Prostate gland (tissue), 2 donors: Measurements from ENCODE around the gene CENPX. TPM values are rescaled to one million over a fixed set of nuclear protein-coding genes. Genes with fewer than 3 reads are reported as not detected.

Experiments used
- DNase-seq: peaks from one replicate; pipeline ENCODE4 v3.0.0-alpha.2; 2019; ENCODE audit warnings: low spot score
- H3K27ac ChIP-seq, 2 donors: fragments of 200-600 bp; sonication (generic); 2 replicates each; pipeline ENCODE4 v1.5.1; 2017 to 2019
- H3K27me3 ChIP-seq: fragments of 200-600 bp; sonication (generic); replicated peaks from 2 replicates; pipeline ENCODE4 v1.5.1; 2019; ENCODE audit not compliant: insufficient read depth
- H3K36me3 ChIP-seq, 2 donors: fragments of 200-600 bp; sonication (generic); 1 replicate in 1 of 2; 2 replicates in 1 of 2; pipeline versions ENCODE4 v1.5.1 to v1.8.1; 2017 to 2019
- H3K4me1 ChIP-seq: fragments of 200-600 bp; sonication (generic); replicated peaks from 2 replicates; pipeline ENCODE4 v1.5.1; 2019
- H3K4me3 ChIP-seq, 2 donors: fragments of 200-600 bp; sonication (generic); 2 replicates each; pipeline ENCODE4 v1.5.1; 2017 to 2019
- H3K9me3 ChIP-seq: fragments of 200-600 bp; sonication (generic); 2 replicates; pipeline ENCODE4 v1.5.1; 2017
- CTCF ChIP-seq, 4 experiments: fragments of 200-600 bp in 2 of 4; fragments of 450-650 bp in 2 of 4; sonication (generic) in 2 of 4; IDR thresholded peaks; 1 replicate in 3 of 4; 2 replicates in 1 of 4; pipeline ENCODE4 v1.5.1; 2016 to 2019; ENCODE audit warnings: antibody characterized with exemption in 4 of 4, mild to moderate bottlenecking in 2 of 4, moderate library complexity in 2 of 4
- POLR2A ChIP-seq: fragments of 450-650 bp; IDR thresholded peaks from one replicate; pipeline ENCODE4 v1.6.1; 2016; ENCODE audit warnings: antibody characterized with exemption, mild to moderate bottlenecking
- POLR2AphosphoS5 ChIP-seq: sonication (generic); formaldehyde crosslinking; IDR thresholded peaks from one replicate; pipeline ENCODE4 v1.6.1; 2017; ENCODE audit warnings: antibody characterized with exemption
- WGBS: methylation state at CpG from one replicate; pipeline ENCODE4 v1.1.5; 2018; 5-methylcytosine and 5-hydroxymethylcytosine counted together
- intact Hi-C: fragments of 100-400 bp; cut with DNase I; formaldehyde crosslinking; loops from one replicate; pipeline ENCODE4 v1.14.2; 2022
- total RNA-seq, 2 donors: library from RNA; depleted of rRNA; stranded (reverse); fragments of >200 nt; gene quantifications; one replicate each; pipeline ENCODE4 v1.1.0, GENCODE V29; 2016

Gene CENPX
- total RNA-seq, 2 donors from 2014 or later: 84.9 to 263 TPM

DNA sequence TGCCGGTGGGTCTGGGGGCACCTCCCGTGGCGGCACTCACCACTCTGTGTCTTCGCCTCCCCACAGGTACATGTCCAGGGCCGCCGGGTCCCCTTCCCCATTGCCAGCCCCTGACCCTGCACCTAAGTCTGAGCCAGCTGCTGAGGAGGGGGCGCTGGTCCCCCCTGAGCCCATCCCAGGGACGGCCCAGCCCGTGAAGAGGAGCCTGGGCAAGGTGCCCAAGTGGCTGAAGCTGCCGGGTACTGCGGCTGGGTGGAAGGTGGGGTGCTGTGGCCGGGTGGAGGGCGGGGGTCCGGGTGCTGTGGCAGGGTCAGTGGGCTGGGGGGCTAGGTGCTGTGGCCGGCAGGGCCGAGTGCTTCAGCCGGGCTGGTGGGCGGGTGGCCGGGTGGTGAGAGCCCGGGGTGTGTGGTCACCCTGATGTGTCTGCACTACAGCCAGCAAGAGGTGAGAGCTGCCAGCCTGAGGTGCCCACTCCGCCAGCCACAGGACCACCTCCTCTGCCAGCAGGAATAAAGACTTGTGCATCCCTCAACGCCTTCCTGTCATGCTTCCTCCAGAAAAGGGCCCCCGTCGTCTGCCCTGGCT lies 5.7 kb downstream of the CENPX start:
- Histone ChIP-seq H3K4me3 (no peak overlapping the region), H3K36me3 (no peaks in the 10 kb centered on the region), H3K27ac (no peak overlapping the region), H3K27me3 (no peaks in the 10 kb centered on the region), H3K9me3 (no peaks in the 10 kb centered on the region), H3K4me1 (peaks cover 7% of the 10 kb centered on the region)
- DNase-seq: no peak
- intact Hi-C loops: no loop called here
- TF ChIP-seq POLR2AphosphoS5 (no peak), POLR2A (no peak), CTCF (IDR thresholded peaks at IDR 0.05) (no peak)
- 90% methylated on average over 19 of the region's 24 CpGs for WGBS

GRCh38 chr17:82016061-82016874 lies 6.4 kb downstream of the CENPX start:
- Histone ChIP-seq H3K27me3 (no peaks in the 10 kb centered on the region), H3K27ac (no peak overlapping the region), H3K4me3 (no peak overlapping the region), H3K4me1 (peaks cover under 1% of the 10 kb centered on the region), H3K36me3 (no peaks in the 10 kb centered on the region), H3K9me3 (no peaks in the 10 kb centered on the region)
- 87% methylated on average over 28 of the region's 28 CpGs for WGBS
- DNase-seq: no peak
- intact Hi-C loops: no loop called here
- TF ChIP-seq POLR2AphosphoS5 (no peak), CTCF (IDR thresholded peaks at IDR 0.05) (no peak), POLR2A (no peak)

- no peak overlapping the region for H3K4me3 ChIP-seq
- intact Hi-C loops: no loop called here
Measured at GRCh38 chr17:82015311-82015971, 7.2 kb downstream of the CENPX start.

GRCh38 chr17:82014971-82015310 lies 7.7 kb downstream of the CENPX start:
- Histone ChIP-seq H3K4me1 (no peaks in the 10 kb centered on the region), H3K4me3 (no peak overlapping the region), H3K27me3 (no peaks in the 10 kb centered on the region), H3K27ac (no peak overlapping the region), H3K9me3 (no peaks in the 10 kb centered on the region), H3K36me3 (no peaks in the 10 kb centered on the region)
- TF ChIP-seq CTCF (IDR thresholded peaks at IDR 0.05) (no peak), POLR2AphosphoS5 (no peak), POLR2A (no peak)
- intact Hi-C loops: no loop called here
- DNase-seq: no peak
- 84% methylated on average over 13 of the region's 13 CpGs for WGBS

More at GRCh38 chr17:82015311-82015971, 7.2 kb downstream of the CENPX start:
- Histone ChIP-seq H3K27ac (no peak overlapping the region), H3K27me3 (no peaks in the 10 kb centered on the region), H3K9me3 (no peaks in the 10 kb centered on the region), H3K36me3 (no peaks in the 10 kb centered on the region), H3K4me1 (no peaks in the 10 kb centered on the region)
- TF ChIP-seq POLR2A (no peak), POLR2AphosphoS5 (no peak), CTCF (IDR thresholded peaks at IDR 0.05) (no peak)
- no peak for DNase-seq
- WGBS: 82% methylated on average over 24 of the region's 24 CpGs
